Neuronal stem cell (in vitro differentiated cells): Measurements from ENCODE around the gene ULK4.
A peak's percentile ranks its signal among the peaks of the same experiment; 100 is the strongest.

Experiments
- DNase-seq: peaks from one replicate; pipeline ENCODE4 v3.0.0-alpha.2; 2013; ENCODE audit warnings: low spot score
- H2AFZ ChIP-seq: one replicate; pipeline ENCODE4 v1.6.1; 2013; ENCODE audit warnings: mild to moderate bottlenecking, low read length, inconsistent platforms
- H2AK5ac ChIP-seq: 2 replicates; pipeline ENCODE4 v1.6.1; 2013; ENCODE audit warnings: low read depth, mild to moderate bottlenecking, inconsistent platforms, low read length, moderate library complexity, mixed read lengths
- H2BK120ac ChIP-seq: 2 replicates; pipeline ENCODE4 v1.6.1; 2013; ENCODE audit warnings: low read depth, mild to moderate bottlenecking, inconsistent platforms, low read length, moderate library complexity, mixed read lengths
- H2BK12ac ChIP-seq: one replicate; pipeline ENCODE4 v1.6.1; 2013; ENCODE audit warnings: low read length, inconsistent platforms
- H2BK15ac ChIP-seq: 2 replicates; pipeline ENCODE4 v1.6.1; 2013; ENCODE audit warnings: mild to moderate bottlenecking, low read length, inconsistent platforms, mixed read lengths
- H2BK5ac ChIP-seq: one replicate; pipeline ENCODE4 v1.6.1; 2013; ENCODE audit warnings: inconsistent platforms, mild to moderate bottlenecking, low read length, moderate library complexity
- H3K14ac ChIP-seq: one replicate; pipeline ENCODE4 v1.6.1; 2013; ENCODE audit warnings: low read length, inconsistent platforms
- H3K18ac ChIP-seq: 2 replicates; pipeline ENCODE4 v1.6.1; 2013; ENCODE audit warnings: low read length, inconsistent platforms
- H3K23ac ChIP-seq: 2 replicates; pipeline ENCODE4 v1.6.1; 2013; ENCODE audit warnings: low read depth, mild to moderate bottlenecking, mixed read lengths, low read length, inconsistent platforms; ENCODE audit not compliant: poor library complexity
- H3K27ac ChIP-seq: replicated peaks from 3 replicates; pipeline ENCODE4 v1.5.1; 2013; ENCODE audit warnings: low read length, inconsistent platforms
- H3K27me3 ChIP-seq, 3 experiments: 2 replicates each; pipeline ENCODE4 v1.6.1; 2013; ENCODE audit warnings: low read length in 3 of 3, mild to moderate bottlenecking in 2 of 3, inconsistent platforms in 1 of 3, low read depth in 1 of 3, mixed read lengths in 1 of 3, moderate library complexity in 1 of 3; ENCODE audit not compliant: control insufficient read depth in 3 of 3, insufficient read depth in 3 of 3
- H3K36me3 ChIP-seq, 2 donors: replicated peaks in 1 of 2; 2 replicates each; pipeline ENCODE4 v1.6.1; 2013; ENCODE audit warnings: low read length in 2 of 2; ENCODE audit not compliant: control insufficient read depth in 2 of 2, insufficient read depth in 2 of 2
- H3K4ac ChIP-seq: 2 replicates; pipeline ENCODE4 v1.6.1; 2013; ENCODE audit warnings: inconsistent platforms, mild to moderate bottlenecking, low read length, moderate library complexity
- H3K4me1 ChIP-seq, 2 donors: 1 replicate in 1 of 2; 2 replicates in 1 of 2; pipeline ENCODE4 v1.6.1; 2013; ENCODE audit warnings: low read length in 2 of 2, low read depth in 1 of 2; ENCODE audit not compliant: control insufficient read depth in 2 of 2, insufficient read depth in 1 of 2
- H3K4me2 ChIP-seq: one replicate; pipeline ENCODE4 v1.6.1; 2013; ENCODE audit warnings: mild to moderate bottlenecking, low read length, inconsistent platforms; ENCODE audit not compliant: insufficient read depth, poor library complexity, severe bottlenecking
- H3K4me3 ChIP-seq, 2 donors: 2 replicates each; pipeline ENCODE4 v1.5.1; 2013; ENCODE audit warnings: low read length in 2 of 2, mild to moderate bottlenecking in 2 of 2, inconsistent platforms in 1 of 2, moderate library complexity in 1 of 2
- H3K79me1 ChIP-seq: one replicate; pipeline ENCODE4 v1.6.1; 2013; ENCODE audit warnings: low read depth, mild to moderate bottlenecking, inconsistent platforms, low read length, moderate library complexity
- H3K9ac ChIP-seq: one replicate; pipeline ENCODE4 v1.6.1; 2013; ENCODE audit warnings: mild to moderate bottlenecking, low read depth, low read length, inconsistent platforms; ENCODE audit not compliant: poor library complexity
- H3K9me3 ChIP-seq, 2 donors: replicated peaks in 1 of 2; 2 replicates each; pipeline versions ENCODE3 to v1.6.1; 2013; ENCODE audit warnings: low read length in 2 of 2, mild to moderate bottlenecking in 2 of 2, inconsistent platforms in 1 of 2, low read depth in 1 of 2, mixed read lengths in 1 of 2, moderate library complexity in 1 of 2; ENCODE audit not compliant: control insufficient read depth in 2 of 2, insufficient read depth in 1 of 2
- H4K8ac ChIP-seq: one replicate; pipeline ENCODE4 v1.6.1; 2013; ENCODE audit warnings: low read depth, mild to moderate bottlenecking, inconsistent platforms, low read length, moderate library complexity
- H4K91ac ChIP-seq: one replicate; pipeline ENCODE4 v1.6.1; 2013; ENCODE audit warnings: low read length, low read depth, mild to moderate bottlenecking, inconsistent platforms; ENCODE audit not compliant: poor library complexity
- WGBS, 2 donors: extraction: QIAGEN DNeasy Blood & Tissue Kit; methylation state at CpG; one replicate each; pipeline ENCODE4 v1.1.7; 2013; ENCODE audit warnings: missing lambda C conversion rate in 2 of 2, mixed read lengths in 1 of 2; ENCODE audit not compliant: insufficient read length in 2 of 2, insufficient replicate concordance in 1 of 2; ENCODE audit errors: extremely low coverage in 2 of 2; 5-methylcytosine and 5-hydroxymethylcytosine counted together

ULK4 gene

GRCh38 chr3:41236228-41236627 is 725.7 kb downstream of the ULK4 start:
- no peak overlapping the region for H3K18ac ChIP-seq
- no peak overlapping the region for H3K27ac ChIP-seq
- H3K14ac ChIP-seq: no peak overlapping the region
- no peak overlapping the region for H3K4me3 ChIP-seq
- no peak overlapping the region for H4K8ac ChIP-seq
- no peak overlapping the region for H3K23ac ChIP-seq
- H3K27me3 ChIP-seq: no peaks in the 10 kb centered on the region
- H2AFZ ChIP-seq: no peak overlapping the region
- no peak overlapping the region for H3K4ac ChIP-seq
- H3K4me2 ChIP-seq: no peak overlapping the region
- no peak overlapping the region for H2BK5ac ChIP-seq
- H2BK15ac ChIP-seq: no peak overlapping the region
- H2BK12ac ChIP-seq: no peak overlapping the region
- H3K9me3 ChIP-seq: no peaks in the 10 kb centered on the region
- H3K4me1 ChIP-seq: peaks cover 6 to 15% of the 10 kb centered on the region in 2 donors
- H3K79me1 ChIP-seq: no peaks in the 10 kb centered on the region
- DNase-seq: peak; percentile 26
- H3K9ac ChIP-seq: no peak overlapping the region
- no peak overlapping the region for H2AK5ac ChIP-seq
- no peak overlapping the region for H2BK120ac ChIP-seq
- WGBS, 2 donors: no CpG with 5 or more reads among the region's 2 CpGs
- H4K91ac ChIP-seq: no peak overlapping the region
- H3K36me3 ChIP-seq: peaks cover 29 to 100% of the 10 kb centered on the region in 2 donors

- no peak overlapping the region for H2BK15ac ChIP-seq
These were observed 726.8 kb downstream of the ULK4 start for GRCh38 chr3:41234823-41235721.

DNA sequence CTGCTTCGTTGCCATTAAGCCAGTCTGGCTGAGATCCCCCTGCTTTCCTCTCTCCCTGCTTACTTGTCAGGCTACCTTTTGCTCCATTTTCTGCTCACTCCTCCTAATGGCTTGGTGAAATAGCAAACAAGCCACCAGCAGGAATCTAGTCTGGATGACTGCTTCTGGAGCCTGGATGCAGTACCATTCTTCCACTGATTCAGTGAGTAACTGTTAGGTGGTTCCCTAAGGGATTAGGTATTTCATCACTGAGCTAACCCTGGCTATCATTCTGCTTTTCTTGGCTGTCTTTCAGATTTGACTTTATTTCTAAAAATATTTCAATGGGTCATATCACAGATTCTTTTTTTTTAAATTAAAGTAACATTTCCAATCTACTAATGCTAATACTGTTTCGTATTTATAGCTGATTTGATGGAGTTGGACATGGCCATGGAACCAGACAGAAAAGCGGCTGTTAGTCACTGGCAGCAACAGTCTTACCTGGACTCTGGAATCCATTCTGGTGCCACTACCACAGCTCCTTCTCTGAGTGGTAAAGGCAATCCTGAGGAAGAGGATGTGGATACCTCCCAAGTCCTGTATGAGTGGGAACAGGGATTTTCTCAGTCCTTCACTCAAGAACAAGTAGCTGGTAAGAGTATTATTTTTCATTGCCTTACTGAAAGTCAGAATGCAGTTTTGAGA is 737.6 kb downstream of the ULK4 start:
- Histone ChIP-seq H3K18ac (no peak overlapping the region), H4K91ac (no peak overlapping the region), H3K4me3 (no peak overlapping the region), H4K8ac (no peak overlapping the region), H2BK120ac (no peak overlapping the region), H3K23ac (no peak overlapping the region), H3K14ac (no peak overlapping the region), H3K4me2 (no peak overlapping the region), H2AK5ac (no peak overlapping the region), H3K4ac (no peak overlapping the region), H3K36me3 (peaks cover 25 to 86% of the 10 kb centered on the region in 2 donors), H3K9ac (no peak overlapping the region), H3K27me3 (no peaks in the 10 kb centered on the region), H2BK5ac (no peak overlapping the region), H3K4me1 (no peaks in the 10 kb centered on the region), H3K79me1 (peaks cover 2% of the 10 kb centered on the region), H3K9me3 (no peaks in the 10 kb centered on the region), H2BK15ac (no peak overlapping the region), H2BK12ac (no peak overlapping the region), H2AFZ (no peak overlapping the region), H3K27ac (no peak overlapping the region)
- DNase-seq: no peak
- WGBS, 2 donors: no CpG with 5 or more reads among the region's 3 CpGs

More at GRCh38 chr3:41234823-41235721, 726.8 kb downstream of the ULK4 start:
- no peak overlapping the region for H4K91ac ChIP-seq
- H3K4ac ChIP-seq: no peak overlapping the region
- H3K4me2 ChIP-seq: no peak overlapping the region
- no peak overlapping the region for H2AFZ ChIP-seq
- no peak overlapping the region for H3K14ac ChIP-seq
- H3K27me3 ChIP-seq: no peaks in the 10 kb centered on the region
- DNase-seq: no peak
- H3K4me3 ChIP-seq: no peak overlapping the region
- H4K8ac ChIP-seq: no peak overlapping the region
- H3K9ac ChIP-seq: no peak overlapping the region
- no peak overlapping the region for H2BK5ac ChIP-seq
- H3K79me1 ChIP-seq: no peaks in the 10 kb centered on the region
- no peak overlapping the region for H3K27ac ChIP-seq
- peaks cover 28 to 99% of the 10 kb centered on the region in 2 donors for H3K36me3 ChIP-seq
- H3K4me1 ChIP-seq: peaks cover 6 to 15% of the 10 kb centered on the region in 2 donors
- no peaks in the 10 kb centered on the region for H3K9me3 ChIP-seq
- no peak overlapping the region for H3K23ac ChIP-seq
- H3K18ac ChIP-seq: no peak overlapping the region
- H2AK5ac ChIP-seq: no peak overlapping the region
- no peak overlapping the region for H2BK12ac ChIP-seq
- WGBS, 2 donors: no CpG with 5 or more reads among the region's 6 CpGs
- H2BK120ac ChIP-seq: no peak overlapping the region

DNA sequence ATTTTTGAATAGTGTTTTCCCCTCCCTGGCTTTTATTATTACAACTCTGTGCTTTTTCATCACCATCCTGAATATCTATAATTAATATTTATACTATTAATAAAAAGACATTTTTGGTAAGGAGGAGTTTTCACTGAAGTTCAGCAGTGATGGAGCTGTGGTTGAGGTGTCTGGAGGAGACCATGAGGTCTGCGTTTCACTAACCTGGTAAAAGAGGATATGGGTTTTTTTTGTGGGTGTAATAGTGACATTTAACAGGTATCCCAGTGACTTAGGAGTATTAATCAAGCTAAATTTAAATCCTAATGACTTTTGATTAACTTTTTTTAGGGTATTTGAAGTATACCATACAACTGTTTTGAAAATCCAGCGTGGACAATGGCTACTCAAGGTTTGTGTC is 738.2 kb downstream of the ULK4 start:
- H3K23ac ChIP-seq: no peak overlapping the region
- no peak overlapping the region for H3K4me3 ChIP-seq
- no peaks in the 10 kb centered on the region for H3K9me3 ChIP-seq
- H3K27ac ChIP-seq: no peak overlapping the region
- no peaks in the 10 kb centered on the region for H3K4me1 ChIP-seq
- H3K79me1 ChIP-seq: peaks cover 2% of the 10 kb centered on the region
- peaks cover 25 to 86% of the 10 kb centered on the region in 2 donors for H3K36me3 ChIP-seq
- no peak for DNase-seq
- no peak overlapping the region for H3K4ac ChIP-seq
- H3K9ac ChIP-seq: no peak overlapping the region
- H2BK5ac ChIP-seq: no peak overlapping the region
- H2AK5ac ChIP-seq: no peak overlapping the region
- H3K27me3 ChIP-seq: no peaks in the 10 kb centered on the region
- no peak overlapping the region for H3K18ac ChIP-seq
- H2BK15ac ChIP-seq: no peak overlapping the region
- no peak overlapping the region for H2AFZ ChIP-seq
- H3K14ac ChIP-seq: no peak overlapping the region
- H4K8ac ChIP-seq: no peak overlapping the region
- no peak overlapping the region for H3K4me2 ChIP-seq
- H4K91ac ChIP-seq: no peak overlapping the region
- WGBS, 2 donors: no CpG with 5 or more reads among the region's 2 CpGs
- no peak overlapping the region for H2BK120ac ChIP-seq
- no peak overlapping the region for H2BK12ac ChIP-seq
